ENCODE results near the gene DOP1A. TPM values are rescaled to one million over a fixed set of nuclear protein-coding genes. Genes with fewer than 3 reads are reported as not detected.

DOP1A gene
- total and polyA plus RNA-seq, 2 of the 13 experiments (the other 11 are each of a cell fraction or from before 2014, with no cell fraction given) = 5.2 to 16.7 TPM

DNA sequence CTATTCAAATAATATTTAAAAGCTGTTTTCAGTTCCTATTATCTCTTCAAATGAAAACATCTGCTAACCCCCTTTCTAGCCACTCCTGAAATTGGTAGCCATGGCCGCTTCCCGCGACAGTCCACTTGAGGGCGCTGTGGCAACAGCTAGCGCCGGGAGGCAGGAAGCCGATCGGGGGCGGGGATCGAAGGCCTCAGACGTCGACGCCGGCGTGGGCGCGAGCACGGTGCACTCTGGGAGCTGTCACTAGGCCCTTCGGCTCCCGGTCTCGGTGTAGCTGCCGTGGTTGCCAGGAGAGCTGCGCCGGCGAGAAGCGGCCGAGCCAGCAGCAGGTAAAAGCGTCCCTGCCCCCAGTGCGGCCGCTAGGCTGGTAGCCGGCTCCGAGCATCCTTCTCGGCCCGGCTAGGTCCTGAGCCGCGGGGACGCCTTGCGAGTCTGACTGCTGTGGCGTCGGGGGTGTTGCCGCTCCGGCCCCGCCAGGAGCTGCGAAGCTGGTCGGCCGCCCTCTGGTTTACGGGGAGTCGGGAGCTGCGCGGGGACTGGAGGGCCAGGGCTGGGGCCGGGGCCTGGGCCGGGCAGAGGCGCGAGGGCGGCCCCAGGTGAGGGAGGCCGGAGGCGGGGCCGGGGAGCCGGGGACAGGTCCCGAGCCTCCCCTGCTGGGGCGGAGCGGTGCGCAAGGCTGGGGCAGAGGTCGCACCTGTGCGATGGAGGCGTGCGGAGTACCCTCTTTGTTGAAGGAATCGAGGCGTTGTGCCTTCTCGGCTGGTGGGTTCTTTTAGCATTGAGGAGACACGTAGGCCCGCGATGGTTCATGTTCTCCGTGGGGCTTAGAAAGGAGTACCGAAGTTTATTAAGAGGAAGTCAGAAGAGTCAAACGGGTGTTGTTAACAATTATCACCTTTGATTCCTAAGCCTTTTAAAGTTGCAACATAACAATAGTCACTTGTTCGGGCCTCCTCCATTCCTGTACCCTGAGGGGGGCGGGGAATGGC lies at the start of gene DOP1A (continued):
- TF ChIP-seq, protein P1, sequence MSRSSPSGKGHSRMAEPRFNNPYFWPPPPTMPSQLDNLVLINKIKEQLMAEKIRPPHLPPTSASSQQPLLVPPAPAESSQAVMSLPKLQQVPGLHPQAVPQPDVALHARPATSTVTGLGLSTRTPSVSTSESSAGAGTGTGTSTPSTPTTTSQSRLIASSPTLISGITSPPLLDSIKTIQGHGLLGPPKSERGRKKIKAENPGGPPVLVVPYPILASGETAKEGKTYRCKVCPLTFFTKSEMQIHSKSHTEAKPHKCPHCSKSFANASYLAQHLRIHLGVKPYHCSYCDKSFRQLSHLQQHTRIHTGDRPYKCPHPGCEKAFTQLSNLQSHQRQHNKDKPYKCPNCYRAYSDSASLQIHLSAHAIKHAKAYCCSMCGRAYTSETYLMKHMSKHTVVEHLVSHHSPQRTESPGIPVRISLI (CRISPR knock-in tag; IDR thresholded peaks at IDR 0.05; ENCODE audit: borderline replicate concordance) = no peak
- TF ChIP-seq, protein P2, sequence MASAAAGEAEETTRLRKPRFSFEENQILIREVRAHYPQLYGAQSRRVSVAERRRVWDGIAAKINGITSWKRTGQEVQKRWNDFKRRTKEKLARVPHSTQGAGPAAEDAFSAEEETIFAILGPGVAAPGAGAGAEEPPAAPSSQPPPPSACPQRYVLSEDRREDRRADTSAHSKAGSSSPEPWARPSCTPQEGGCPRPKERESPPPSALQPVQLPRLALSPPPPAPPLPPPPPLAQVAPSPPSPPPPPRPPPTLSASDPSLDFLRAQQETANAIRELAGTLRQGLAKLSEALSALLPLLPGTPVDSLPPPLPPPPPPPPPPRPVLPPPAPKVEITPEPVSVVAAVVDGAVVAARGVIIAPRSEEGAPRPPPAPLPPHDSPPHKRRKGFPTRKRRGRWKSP (CRISPR knock-in tag; IDR thresholded peaks at IDR 0.05) = peak; percentile 74
- TF ChIP-seq TBX2 (CRISPR knock-in tag; IDR thresholded peaks at IDR 0.05; ENCODE audit: borderline replicate concordance) = peak; percentile 78
- no peak for TF ChIP-seq EZH2 (conservative IDR thresholded peaks at IDR 0.05; ENCODE audit: low read depth, low read length)
- TF ChIP-seq RFX1 (IDR thresholded peaks at IDR 0.05) = peak; percentile 61; the same call in 1 of the 2 replicates
- TF ChIP-seq, protein P3, sequence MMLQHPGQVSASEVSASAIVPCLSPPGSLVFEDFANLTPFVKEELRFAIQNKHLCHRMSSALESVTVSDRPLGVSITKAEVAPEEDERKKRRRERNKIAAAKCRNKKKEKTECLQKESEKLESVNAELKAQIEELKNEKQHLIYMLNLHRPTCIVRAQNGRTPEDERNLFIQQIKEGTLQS (CRISPR knock-in tag; IDR thresholded peaks at IDR 0.05) = peak; percentile 9; the same call in 1 of the 2 replicates
- TF ChIP-seq RBM39 (IDR thresholded peaks at IDR 0.05; ENCODE audit: low read depth, low read length, poor library complexity, severe bottlenecking) = no peak
- TF ChIP-seq SRSF4 (IDR thresholded peaks at IDR 0.05; ENCODE audit: low read depth, low read length, poor library complexity, severe bottlenecking) = no peak
- no peak for TF ChIP-seq NFKBIZ (CRISPR knock-in tag; IDR thresholded peaks at IDR 0.05)
- TF ChIP-seq RCOR2 (CRISPR knock-in tag; IDR thresholded peaks at IDR 0.05) = no peak
- 0 out of 2 replicates have a peak, but pooled peaks have one; percentile 79 for TF ChIP-seq ZNF749 (CRISPR knock-in tag; IDR thresholded peaks at IDR 0.05; ENCODE audit: borderline replicate concordance)
- no peak; the same call in none of the 2 replicates for TF ChIP-seq ZNF264 (CRISPR knock-in tag; IDR thresholded peaks at IDR 0.05)
- TF ChIP-seq, protein P4, sequence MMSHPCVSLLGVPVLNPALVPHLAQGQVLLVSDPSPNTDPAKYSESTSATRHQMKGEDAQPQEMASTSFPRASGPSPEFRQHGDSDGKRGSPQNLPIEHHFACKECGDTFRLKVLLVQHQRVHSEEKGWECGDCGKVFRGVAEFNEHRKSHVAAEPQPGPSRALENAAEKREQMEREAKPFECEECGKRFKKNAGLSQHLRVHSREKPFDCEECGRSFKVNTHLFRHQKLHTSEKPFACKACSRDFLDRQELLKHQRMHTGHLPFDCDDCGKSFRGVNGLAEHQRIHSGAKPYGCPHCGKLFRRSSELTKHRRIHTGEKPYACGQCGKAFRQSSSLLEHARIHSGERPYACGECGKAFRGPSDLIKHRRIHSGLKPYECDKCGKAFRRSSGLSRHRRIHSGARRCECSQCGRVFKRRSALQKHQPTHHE (CRISPR knock-in tag; IDR thresholded peaks at IDR 0.05; ENCODE audit: borderline replicate concordance) = peak; percentile 60; the same call in 1 of the 2 replicates
- TF ChIP-seq CREB1 (IDR thresholded peaks at IDR 0.05) = 0 out of 2 replicates have a peak, but pooled peaks have one; percentile 26
- TF ChIP-seq CREB1 (CRISPR knock-in tag; IDR thresholded peaks at IDR 0.05) = peak; percentile 75
- peak; percentile 49; the same call in 1 of the 2 replicates for TF ChIP-seq ZBTB3 (CRISPR knock-in tag; IDR thresholded peaks at IDR 0.05; ENCODE audit: borderline replicate concordance, low read depth)
- no peak for TF ChIP-seq HOXA7 (CRISPR knock-in tag; IDR thresholded peaks at IDR 0.05)
- TF ChIP-seq, protein P5, sequence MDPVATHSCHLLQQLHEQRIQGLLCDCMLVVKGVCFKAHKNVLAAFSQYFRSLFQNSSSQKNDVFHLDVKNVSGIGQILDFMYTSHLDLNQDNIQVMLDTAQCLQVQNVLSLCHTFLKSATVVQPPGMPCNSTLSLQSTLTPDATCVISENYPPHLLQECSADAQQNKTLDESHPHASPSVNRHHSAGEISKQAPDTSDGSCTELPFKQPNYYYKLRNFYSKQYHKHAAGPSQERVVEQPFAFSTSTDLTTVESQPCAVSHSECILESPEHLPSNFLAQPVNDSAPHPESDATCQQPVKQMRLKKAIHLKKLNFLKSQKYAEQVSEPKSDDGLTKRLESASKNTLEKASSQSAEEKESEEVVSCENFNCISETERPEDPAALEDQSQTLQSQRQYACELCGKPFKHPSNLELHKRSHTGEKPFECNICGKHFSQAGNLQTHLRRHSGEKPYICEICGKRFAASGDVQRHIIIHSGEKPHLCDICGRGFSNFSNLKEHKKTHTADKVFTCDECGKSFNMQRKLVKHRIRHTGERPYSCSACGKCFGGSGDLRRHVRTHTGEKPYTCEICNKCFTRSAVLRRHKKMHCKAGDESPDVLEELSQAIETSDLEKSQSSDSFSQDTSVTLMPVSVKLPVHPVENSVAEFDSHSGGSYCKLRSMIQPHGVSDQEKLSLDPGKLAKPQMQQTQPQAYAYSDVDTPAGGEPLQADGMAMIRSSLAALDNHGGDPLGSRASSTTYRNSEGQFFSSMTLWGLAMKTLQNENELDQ (CRISPR knock-in tag; IDR thresholded peaks at IDR 0.05; ENCODE audit: borderline replicate concordance) = no peak
- TF ChIP-seq ZNF598 (CRISPR knock-in tag; IDR thresholded peaks at IDR 0.05; ENCODE audit: borderline replicate concordance) = 0 out of 2 replicates have a peak, but pooled peaks have one; percentile 66
- TF ChIP-seq, protein P6, sequence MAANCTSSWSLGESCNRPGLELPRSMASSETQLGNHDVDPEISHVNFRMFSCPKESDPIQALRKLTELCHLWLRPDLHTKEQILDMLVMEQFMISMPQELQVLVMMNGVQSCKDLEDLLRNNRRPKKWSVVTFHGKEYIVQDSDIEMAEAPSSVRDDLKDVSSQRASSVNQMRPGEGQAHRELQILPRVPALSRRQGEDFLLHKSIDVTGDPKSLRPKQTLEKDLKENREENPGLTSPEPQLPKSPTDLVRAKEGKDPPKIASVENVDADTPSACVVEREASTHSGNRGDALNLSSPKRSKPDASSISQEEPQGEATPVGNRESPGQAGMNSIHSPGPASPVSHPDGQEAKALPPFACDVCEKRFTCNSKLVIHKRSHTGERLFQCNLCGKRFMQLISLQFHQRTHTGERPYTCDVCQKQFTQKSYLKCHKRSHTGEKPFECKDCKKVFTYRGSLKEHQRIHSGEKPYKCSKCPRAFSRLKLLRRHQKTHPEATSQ (CRISPR knock-in tag; IDR thresholded peaks at IDR 0.05; ENCODE audit: borderline replicate concordance) = peak; percentile 79; the same call in 1 of the 2 replicates
